Activated B cell treated with CpG ODN at 0.5 μM for 24 hours (primary cell): ENCODE results near the gene TBC1D22A. TPM values are rescaled to one million over a fixed set of nuclear protein-coding genes. Genes with fewer than 3 reads are reported as not detected.

ENCODE experiments used
- ATAC-seq: fragments of 200-7000 bp; cut with Tn5 transposase; one replicate; pipeline ENCODE4 v1.10.0; 2021; ENCODE audit warnings: low read depth, mild to moderate bottlenecking, moderate library complexity
- CTCF ChIA-PET: fragments of 350-600 bp; sonication (Branson Sonifier 250); formaldehyde crosslinking; loops from one replicate; lab custom pipeline; 2021; ENCODE audit warnings: antibody characterized with exemption; lab: Charles Lee
- POLR2A ChIA-PET: fragments of 350-600 bp; sonication (Branson Sonifier 250); formaldehyde crosslinking; loops from one replicate; lab custom pipeline; 2021; ENCODE audit warnings: antibody characterized with exemption; lab: Charles Lee
- DNase-seq: peaks from one replicate; pipeline ENCODE4 v3.0.0; 2022
- H3K27ac Mint-ChIP-seq: one replicate; pipeline ENCODE4 v1.8.0; 2020; ENCODE audit warnings: mixed read lengths
- H3K27me3 Mint-ChIP-seq: one replicate; pipeline ENCODE4 v1.8.0; 2021; ENCODE audit warnings: mixed read lengths
- H3K36me3 Mint-ChIP-seq: one replicate; pipeline ENCODE4 v1.8.0; 2021; ENCODE audit warnings: low read depth, mixed read lengths
- H3K4me1 Mint-ChIP-seq: one replicate; pipeline ENCODE4 v1.8.0; 2021; ENCODE audit warnings: mixed read lengths
- H3K4me3 Mint-ChIP-seq: one replicate; pipeline ENCODE4 v1.8.0; 2020; ENCODE audit warnings: mild to moderate bottlenecking, mixed read lengths
- H3K9me3 Mint-ChIP-seq: one replicate; pipeline ENCODE4 v1.8.0; 2020; ENCODE audit warnings: mixed read lengths
- CTCF ChIP-seq: fragments of 200-600 bp; IDR thresholded peaks from one replicate; pipeline ENCODE4 v1.8.0; 2022; ENCODE audit warnings: antibody characterized with exemption, mild to moderate bottlenecking
- intact Hi-C: fragments of 100-400 bp; cut with micrococcal nuclease; formaldehyde crosslinking; loops from one replicate; pipeline ENCODE4 v1.15.1; 2024
- total RNA-seq: library from RNA; stranded (reverse); gene quantifications from 2 replicates; pipeline ENCODE4 v1.2.3, GENCODE V29; 2022

The TBC1D22A gene
- total RNA-seq, 1 donor from 2014 or later, result 85.9 TPM

DNA sequence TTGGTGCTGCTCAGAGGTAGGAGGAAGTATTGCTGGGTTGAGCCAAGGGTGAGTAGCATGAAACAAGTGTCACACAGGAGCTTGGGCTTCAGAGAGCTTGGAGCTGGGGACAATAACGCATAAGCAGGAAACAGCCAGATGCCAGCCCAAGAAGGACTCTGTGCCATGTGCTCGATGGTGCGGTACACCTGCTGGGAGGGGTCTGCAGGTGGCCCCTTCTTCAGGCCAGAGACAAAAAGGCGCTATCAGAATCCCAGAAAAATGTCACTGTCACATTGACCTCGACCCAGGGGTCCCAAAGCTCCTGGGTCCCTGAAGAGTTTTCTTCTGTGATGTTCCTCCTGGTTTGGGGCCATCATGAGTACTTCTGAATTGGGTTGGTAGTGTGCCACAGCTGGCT lies 244.4 kb downstream of the TBC1D22A start:
- no peak for TF ChIP-seq CTCF
- Mint-ChIP-seq H3K27ac (no peak overlapping the region), H3K9me3 (no peaks in the 10 kb centered on the region), H3K4me3 (no peak overlapping the region), H3K4me1 (peaks cover 3% of the 10 kb centered on the region), H3K27me3 (no peaks in the 10 kb centered on the region), H3K36me3 (peaks cover 35% of the 10 kb centered on the region)
- POLR2A ChIA-PET, result no interaction called here
- ATAC-seq (no peak), DNase-seq (no peak)
- intact Hi-C loops, result no loop called here
- CTCF ChIA-PET, result no interaction called here

- POLR2A ChIA-PET, result no interaction called here
- TF ChIP-seq CTCF, result no peak
- CTCF ChIA-PET, result no interaction called here
- ATAC-seq (no peak), DNase-seq (no peak)
- H3K9me3 Mint-ChIP-seq, result no peaks in the 10 kb centered on the region
- peaks cover 8% of the 10 kb centered on the region for H3K4me1 Mint-ChIP-seq
- H3K27ac Mint-ChIP-seq, result no peak overlapping the region
- peaks cover 37% of the 10 kb centered on the region for H3K36me3 Mint-ChIP-seq
- intact Hi-C loops, result no loop called here
- no peak overlapping the region for H3K4me3 Mint-ChIP-seq
- no peaks in the 10 kb centered on the region for H3K27me3 Mint-ChIP-seq
Measured at GRCh38 chr22:47007496-47007895, 245.0 kb downstream of the TBC1D22A start.

DNA sequence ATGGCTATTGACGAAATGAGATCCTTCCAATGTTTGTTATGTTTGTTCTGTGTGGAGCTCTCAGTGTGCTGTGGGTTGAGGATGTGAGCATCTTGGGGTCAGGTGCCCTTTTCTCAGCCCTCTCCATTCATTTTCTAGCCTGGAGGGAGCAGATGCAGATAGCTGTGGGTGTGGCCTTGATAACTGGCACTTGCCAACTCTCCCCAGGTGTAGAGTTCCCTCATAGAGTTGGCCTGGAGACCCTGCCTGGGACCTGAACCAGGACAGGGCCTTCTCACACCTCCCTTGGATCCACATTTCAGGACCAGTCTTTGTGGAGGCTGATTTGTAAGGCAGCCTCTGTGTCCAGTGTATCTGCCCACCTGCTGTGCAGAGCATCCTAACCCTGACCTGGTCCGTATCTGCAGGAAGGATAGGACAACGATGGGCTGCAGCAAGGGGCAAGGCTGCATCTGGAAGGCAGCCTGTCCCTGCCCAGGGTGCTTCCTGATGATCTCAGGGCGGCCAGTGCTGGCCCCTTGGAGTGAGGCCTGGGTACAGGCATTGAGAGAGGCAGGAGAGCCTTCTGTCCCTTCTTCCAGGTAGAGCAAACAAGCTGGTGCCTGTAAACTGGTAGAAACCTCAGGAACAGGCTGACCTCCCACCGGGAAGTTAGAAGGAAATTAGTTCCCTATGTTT lies 245.9 kb downstream of the TBC1D22A start:
- Mint-ChIP-seq H3K36me3 (peaks cover 45% of the 10 kb centered on the region), H3K27me3 (no peaks in the 10 kb centered on the region), H3K27ac (no peak overlapping the region), H3K4me3 (no peak overlapping the region), H3K4me1 (peaks cover 15% of the 10 kb centered on the region), H3K9me3 (no peaks in the 10 kb centered on the region)
- ATAC-seq (no peak), DNase-seq (no peak)
- no peak for TF ChIP-seq CTCF
- ChIA-PET CTCF (no interaction called here), POLR2A (no interaction called here)
- intact Hi-C loops, result no loop called here

- CTCF ChIA-PET, result no interaction called here
- H3K27me3 Mint-ChIP-seq, result no peaks in the 10 kb centered on the region
Measured at GRCh38 chr22:47009304-47010101, 247.1 kb downstream of the TBC1D22A start.

More at GRCh38 chr22:47009304-47010101, 247.1 kb downstream of the TBC1D22A start:
- ATAC-seq (no peak), DNase-seq (no peak)
- POLR2A ChIA-PET, result interaction anchor here (0.6 kb wide), 1 partner anchor 71 kb away, joined by 8 read pairs; no protein-coding TSS in a partner anchor
- intact Hi-C loops, result no loop called here
- TF ChIP-seq CTCF, result no peak
- peaks cover 54% of the 10 kb centered on the region for H3K36me3 Mint-ChIP-seq
- peaks cover 15% of the 10 kb centered on the region for H3K4me1 Mint-ChIP-seq
- no peak overlapping the region for H3K4me3 Mint-ChIP-seq
- no peaks in the 10 kb centered on the region for H3K9me3 Mint-ChIP-seq
- H3K27ac Mint-ChIP-seq, result no peak overlapping the region
